Heart left ventricle (tissue), 16 donors: ENCODE data around the gene SIMC1. TPM values are rescaled to one million over a fixed set of nuclear protein-coding genes. Genes with fewer than 3 reads are reported as not detected.

Experiments
- ATAC-seq, 4 donors: fragments of 200-7000 bp; cut with Tn5 transposase; one replicate each; pipeline ENCODE4 v1.9.1; 2020 to 2022; ENCODE audit warnings: moderate library complexity in 4 of 4, mild to moderate bottlenecking in 3 of 4, moderate number of reproducible peaks in 1 of 4
- DNase-seq, 5 donors: peaks; one replicate each; pipeline ENCODE4 v3.0.0-alpha.2; 2020
- H3K27ac ChIP-seq, 12 donors: fragments of 200-600 bp; sonication (generic) in 4 of 12; one replicate each; pipeline versions ENCODE4 v1.5.0 to v1.8.0; 2016 to 2022; ENCODE audit warnings: mild to moderate bottlenecking in 2 of 12
- H3K27me3 ChIP-seq, 9 donors: fragments of 200-600 bp; sonication (generic) in 2 of 9; one replicate each; pipeline versions ENCODE4 v1.5.1 to v1.8.0; 2016 to 2022; ENCODE audit warnings: mild to moderate bottlenecking in 3 of 9
- H3K36me3 ChIP-seq, 9 donors: fragments of 200-600 bp; sonication (generic) in 2 of 9; one replicate each; pipeline versions ENCODE4 v1.5.0 to v1.8.0; 2018 to 2022; ENCODE audit warnings: mild to moderate bottlenecking in 2 of 9
- H3K4me1 ChIP-seq, 12 donors: fragments of 200-600 bp; sonication (generic) in 4 of 12; one replicate each; pipeline versions ENCODE4 v1.5.0 to v1.8.0; 2016 to 2022; ENCODE audit warnings: mild to moderate bottlenecking in 3 of 12
- H3K4me3 ChIP-seq, 12 donors: fragments of 200-600 bp; sonication (generic) in 4 of 12; one replicate each; pipeline versions ENCODE4 v1.5.0 to v1.8.0; 2017 to 2022; ENCODE audit warnings: mild to moderate bottlenecking in 9 of 12, moderate library complexity in 4 of 12
- H3K9me3 ChIP-seq, 12 donors: fragments of 200-600 bp; sonication (generic) in 4 of 12; one replicate each; pipeline versions ENCODE4 v1.5.0 to v1.8.0; 2016 to 2022; ENCODE audit warnings: mild to moderate bottlenecking in 1 of 12
- CTCF ChIP-seq, 12 donors: fragments of 200-600 bp; sonication (generic) in 4 of 12; IDR thresholded peaks; one replicate each; pipeline versions ENCODE4 v1.5.0 to v1.8.0; 2018 to 2022; ENCODE audit warnings: antibody characterized with exemption in 12 of 12, mild to moderate bottlenecking in 5 of 12
- POLR2A ChIP-seq, 2 donors: fragments of 450-650 bp; IDR thresholded peaks; one replicate each; pipeline ENCODE4 v1.6.1; 2017; ENCODE audit warnings: antibody characterized with exemption in 2 of 2, mild to moderate bottlenecking in 2 of 2, moderate library complexity in 2 of 2
- WGBS, 4 donors: extraction: QIAGEN DNeasy Blood & Tissue Kit in 2 of 4; methylation state at CpG; one replicate each; pipeline versions ENCODE4 v1.1.5 to v1.1.7; 2013 to 2018; 5-methylcytosine and 5-hydroxymethylcytosine counted together
- intact Hi-C, 10 donors: fragments of 100-400 bp; cut with DNase I; formaldehyde crosslinking; loops; one replicate each; pipeline versions ENCODE4 v1.11.1 to v1.14.2; 2022
- polyA plus RNA-seq, 2 donors: library from polyadenylated mRNA; stranded (reverse); fragments of 200-250 nt; gene quantifications; one replicate each; pipeline ENCODE4 v1.2.3, GENCODE V29; 2013
- total RNA-seq, 9 donors: library from RNA; depleted of rRNA in 2 of 9; stranded (reverse); fragments of >200 nt in 2 of 9; fragmentation: NEBNext Ultra II Directional in 3 of 9; extraction: Animal tissue kit (Norgen Biotek cat#: 25700) in 3 of 9; gene quantifications; one replicate each; pipeline versions ENCODE4 v1.1.0 to v1.2.4, GENCODE V29; 2016 to 2023
- donor health status: ischemic (EF 13 %, LVEDD 7.1; RV severe dilation, severe dysfunction).
- donor health status: healthy with polysubstance abuse.
- donor health status: DM: no; HTN: yes; CAD: no.
- donor health status: DM: no; HTN: no; CAD: no.
- donor health status: ischemic (EF 25% LVEDD 6.9; RV normal size, moderate dysfunction).
- donor health status: ischemic (EF 25% LVEDD 5.7; RV mildly dilated, moderate dysfunction).
- donor health status: healthy.
- donor health status: DM: yes; HTN: yes; CAD: no.
- donor health status: ischemic (EF 35%, LVEDD 5.7; RV mildly dilated, moderate dysfunction).
- donor health status: nonischemic (EF 11% LVEDD 7.7; RV severe dilation, severe dysfunction).
- donor health status: DM: yes; HTN: yes; CAD: no.
- donor health status: PGD.
- donor health status: ischemic (EF 29% LVEDD 5.4; RV normal size, mild dysfunction).
- donor health status: nonischemic (EF 23%, LVEDD 6.1; RV moderate dilation, normal function).

The SIMC1 gene
- total and polyA plus RNA-seq, 11 donors, result 2.2 to 9.0 (median 4.6) TPM

DNA sequence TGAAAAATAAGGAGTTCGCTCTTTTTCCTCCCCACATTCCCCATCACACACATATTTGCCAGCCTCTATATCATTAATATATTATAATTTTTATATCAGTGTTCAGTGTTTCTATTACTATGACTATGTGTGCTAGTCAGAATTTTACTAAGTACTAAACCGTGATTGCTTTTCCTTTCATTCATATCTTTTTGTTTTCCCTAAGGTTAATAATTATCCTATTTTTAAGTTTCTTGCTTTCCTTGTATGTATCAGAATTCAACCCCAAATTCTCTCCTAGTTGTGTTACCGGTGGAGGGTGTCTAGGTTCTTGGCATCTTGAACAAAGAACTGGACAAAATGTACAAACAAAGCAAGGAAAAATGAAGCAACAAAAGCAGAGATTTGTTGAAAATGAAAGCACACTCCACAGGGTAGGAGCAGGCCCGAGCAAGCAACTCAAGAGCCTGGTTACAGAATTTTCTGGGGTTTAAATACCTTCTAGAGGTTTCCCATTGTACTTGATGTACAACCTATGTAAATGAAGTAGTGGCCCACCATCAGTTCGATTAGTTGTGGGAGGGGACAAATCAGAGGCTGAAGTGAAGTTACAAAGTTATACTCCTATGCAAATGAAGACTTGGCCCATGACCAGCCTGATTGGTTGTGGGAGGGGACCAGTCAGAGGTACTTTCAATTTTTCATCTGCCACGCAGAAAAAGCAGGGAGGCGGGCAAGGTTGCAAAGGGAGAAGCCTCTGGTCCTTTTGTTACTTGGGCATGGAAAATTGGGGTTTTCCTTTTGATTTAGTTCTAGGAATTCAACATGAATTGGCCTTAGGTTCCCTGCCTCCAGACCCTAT lies 79.5 kb downstream of the SIMC1 start:
- Histone ChIP-seq H3K4me1 (no peaks in the 10 kb centered on the region), H3K4me3 (no peak overlapping the region), H3K36me3 (peaks cover 0 to 52% (median 31%) of the 10 kb centered on the region in 9 donors), H3K9me3 (no peaks in the 10 kb centered on the region), H3K27me3 (no peaks in the 10 kb centered on the region), H3K27ac (no peak overlapping the region)
- ATAC-seq (no peak), DNase-seq (no peak)
- intact Hi-C loops, result no loop called here
- WGBS, 4 donors, result 90 to 92% (median 92%) methylated on average over 7 of the region's 7 CpGs
- no peak for TF ChIP-seq CTCF (IDR thresholded peaks at IDR 0.05)
- TF ChIP-seq POLR2A (IDR thresholded peaks at IDR 0.05), result no peak

DNA sequence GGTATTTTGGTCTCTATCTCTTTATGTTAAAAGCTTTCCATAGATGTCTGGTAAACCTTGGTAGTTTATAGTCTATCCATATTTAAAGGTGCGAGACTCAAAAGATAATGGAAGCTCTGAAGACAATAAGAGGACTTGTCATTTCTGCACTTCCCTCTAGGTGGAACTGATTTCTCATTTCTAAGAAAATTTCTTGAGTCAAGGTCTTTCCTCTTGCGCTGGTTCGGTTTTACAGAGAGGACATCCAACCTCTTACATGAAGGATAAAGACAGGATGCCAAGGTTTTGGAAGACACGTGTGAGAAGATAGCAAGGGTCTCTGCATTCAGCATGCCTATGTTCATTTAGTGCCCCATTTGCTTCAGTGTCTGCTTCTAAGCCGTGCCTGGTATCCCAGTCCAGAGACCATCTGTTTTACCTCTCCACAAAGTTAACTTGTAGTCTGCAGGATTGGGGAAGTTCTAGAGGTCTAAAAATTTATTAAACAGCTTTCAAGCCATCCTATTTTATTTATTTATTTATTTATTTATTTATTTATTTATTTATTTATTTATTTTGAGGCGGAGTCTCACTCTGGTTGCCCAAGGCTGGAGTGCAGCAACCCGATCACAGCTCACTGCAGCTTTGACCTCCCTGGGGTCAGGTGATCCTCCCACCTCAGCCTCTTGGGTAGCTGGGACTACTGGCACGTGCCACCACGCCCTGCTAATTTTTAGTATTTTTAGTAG lies 81.8 kb downstream of the SIMC1 start:
- no peaks in the 10 kb centered on the region for H3K4me1 ChIP-seq
- H3K4me3 ChIP-seq, result no peak overlapping the region
- peak in 3 of 12 donors; percentile 10 to 35 (median 29) for TF ChIP-seq CTCF (IDR thresholded peaks at IDR 0.05)
- TF ChIP-seq POLR2A (IDR thresholded peaks at IDR 0.05), result no peak
- ATAC-seq (no peak), DNase-seq (no peak)
- H3K36me3 ChIP-seq, result peaks cover 0 to 54% (median 36%) of the 10 kb centered on the region in 9 donors
- no peaks in the 10 kb centered on the region for H3K9me3 ChIP-seq
- H3K27me3 ChIP-seq, result no peaks in the 10 kb centered on the region
- H3K27ac ChIP-seq, result no peak overlapping the region
- intact Hi-C loops, result no loop called here
- WGBS, 4 donors, result 75 to 86% (median 83%) methylated on average over 9 of the region's 9 CpGs

DNA sequence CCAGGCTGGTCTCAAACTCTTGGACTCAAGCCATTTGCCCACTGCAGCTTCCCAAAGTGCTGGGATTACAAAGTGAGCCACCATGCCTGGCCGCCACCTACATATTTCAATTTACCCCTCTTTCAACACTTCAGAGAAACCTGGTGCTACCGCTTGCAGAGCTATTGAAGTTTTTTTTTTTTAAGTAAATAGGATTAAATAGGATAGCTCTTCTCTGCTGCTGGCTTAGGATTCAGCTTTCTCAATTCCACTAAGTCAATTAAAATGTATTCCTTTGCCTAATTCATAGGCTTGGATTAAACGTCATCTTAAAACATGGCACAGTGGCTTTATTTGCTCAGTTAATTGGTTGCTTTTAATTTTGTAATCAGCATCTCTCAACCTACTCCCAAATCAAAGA lies 82.4 kb downstream of the SIMC1 start:
- no peak overlapping the region for H3K27ac ChIP-seq
- TF ChIP-seq CTCF (IDR thresholded peaks at IDR 0.05) (no peak), POLR2A (IDR thresholded peaks at IDR 0.05) (no peak)
- ATAC-seq, result no peak
- H3K9me3 ChIP-seq, result no peaks in the 10 kb centered on the region
- peaks cover 0 to 50% (median 36%) of the 10 kb centered on the region in 9 donors for H3K36me3 ChIP-seq
- no peaks in the 10 kb centered on the region for H3K4me1 ChIP-seq
- intact Hi-C loops, result no loop called here
- no peak for DNase-seq
- no peaks in the 10 kb centered on the region for H3K27me3 ChIP-seq
- WGBS, 4 donors, result 96 to 98% (median 97%) methylated on average over 3 of the region's 3 CpGs
- no peak overlapping the region for H3K4me3 ChIP-seq

GRCh38 chr5:176334031-176334770 lies 96.0 kb downstream of the SIMC1 start:
- intact Hi-C loops, result no loop called here
- no peak for DNase-seq
- no peaks in the 10 kb centered on the region for H3K4me1 ChIP-seq
- H3K4me3 ChIP-seq, result no peak overlapping the region
- no peak for ATAC-seq
- peaks cover 0 to 13% (median 2%) of the 10 kb centered on the region in 12 donors for H3K9me3 ChIP-seq
- H3K36me3 ChIP-seq, result peaks cover 0 to 30% (median 15%) of the 10 kb centered on the region in 9 donors
- H3K27ac ChIP-seq, result no peak overlapping the region
- no peaks in the 10 kb centered on the region for H3K27me3 ChIP-seq
- TF ChIP-seq CTCF (IDR thresholded peaks at IDR 0.05), result no peak
- no peak for TF ChIP-seq POLR2A (IDR thresholded peaks at IDR 0.05)
